ENCODE measurements around the gene ADD3. TPM values are rescaled to one million over a fixed set of nuclear protein-coding genes. Genes with fewer than 3 reads are reported as not detected.

The ADD3 gene
- total and polyA plus RNA-seq, 10 of the 15 experiments (the other 5 are each of a cell fraction or from before 2014, with no cell fraction given), result 27.3 to 129 (median 67.8) TPM

- H4K20me1 ChIP-seq (ENCODE audit: control insufficient read depth, insufficient read depth), result no peaks in the 10 kb centered on the region
- CTCF ChIA-PET, result interaction anchor here (0.8 to 0.9 kb wide), 2 partner anchors 16 to 79 kb away, joined by 3 read pairs; no protein-coding TSS in a partner anchor
- TF ChIP-seq CBX3 (IDR thresholded peaks at IDR 0.05; ENCODE audit: borderline replicate concordance, low read depth) (no peak), EED (IDR thresholded peaks at IDR 0.05; ENCODE audit: low read depth) (no peak), TCF12 (IDR thresholded peaks at IDR 0.05; ENCODE audit: low read depth, low read length) (0 out of 2 replicates have a peak, but pooled peaks have one; percentile 7), TCF3 (IDR thresholded peaks at IDR 0.05; ENCODE audit: borderline replicate concordance, insufficient read depth, low read depth, low read length) (peak; percentile 48; the same call in 1 of the 2 replicates), PBX3 (IDR thresholded peaks at IDR 0.05; ENCODE audit: insufficient replicate concordance, low read depth, low read length) (peak; percentile 34)
- in situ Hi-C loops (cut with MboI), result no loop called here
- ATAC-seq, result peak; percentile 31; the same call in 1 of the 3 replicates
- H3K4me3 ChIP-seq, result no peak overlapping the region
- RAD21 ChIA-PET (ENCODE audit: unreplicated experiment), result no interaction called here
- no peaks in the 10 kb centered on the region for H3K36me3 ChIP-seq (ENCODE audit: control insufficient read depth in 2 of 2, insufficient read depth in 2 of 2, low read length in 1 of 2)
- FAIRE-seq, result peak; percentile 44
- peaks cover 24% of the 10 kb centered on the region for H3K4me1 ChIP-seq (ENCODE audit: control insufficient read depth, insufficient read depth, low read length)
- no peak overlapping the region; the same call in 1 of the 2 replicates for H3K27ac ChIP-seq (ENCODE audit: control insufficient read depth, insufficient read depth)
- peak overlapping the region; percentile 28; the same call in 1 of the 2 replicates for H3K4me2 ChIP-seq (ENCODE audit: control insufficient read depth, insufficient read depth)
- H3K9ac ChIP-seq (ENCODE audit: control insufficient read depth, insufficient read depth, low read length), result no peak overlapping the region
- no peak for DNase-seq (ENCODE audit: low read depth, low spot score)
- POLR2A ChIA-PET, result interaction anchor here (0.6 to 1.5 kb wide), 3 partner anchors 10 to 25 kb away, joined by 3 to 5 read pairs (median 5); no protein-coding TSS in a partner anchor
- SMC1A ChIA-PET (ENCODE audit: uncharacterized antibody, unreplicated experiment), result interaction anchor here (1.0 to 3.8 kb wide), 6 partner anchors 9 to 84 kb away, joined by 3 to 31 read pairs (median 4); no protein-coding TSS in a partner anchor
- H2AFZ ChIP-seq (ENCODE audit: control insufficient read depth, low read depth, low read length), result peak overlapping the region; percentile 31
- peaks cover 9% of the 10 kb centered on the region for H3K79me2 ChIP-seq (ENCODE audit: control insufficient read depth, insufficient read depth, low read length)
- no peaks in the 10 kb centered on the region for H3K9me3 ChIP-seq (replicated peaks; ENCODE audit: control insufficient read depth, insufficient read depth, low read length)
- H3K27me3 ChIP-seq (replicated peaks in 1 of 2; ENCODE audit: control insufficient read depth in 2 of 2, insufficient read depth in 2 of 2, low read length in 1 of 2), result no peaks in the 10 kb centered on the region
- intact Hi-C loops (cut with micrococcal nuclease; ENCODE audit: unreplicated experiment), result no loop called here
- BruUV-seq (replicated peaks), result no TSS peak
- WGBS (ENCODE audit: insufficient coverage, insufficient replicate concordance, low lambda C conversion rate, missing lambda C conversion rate), result 1% methylated on average over 4 of the region's 4 CpGs
Measured at GRCh38 chr10:110059925-110060324, 52.1 kb downstream of the ADD3 start.

GRCh38 chr10:110061687-110062086 is 53.9 kb downstream of the ADD3 start:
- no peaks in the 10 kb centered on the region for H3K36me3 ChIP-seq (ENCODE audit: control insufficient read depth in 2 of 2, insufficient read depth in 2 of 2, low read length in 1 of 2)
- H3K4me1 ChIP-seq (ENCODE audit: control insufficient read depth, insufficient read depth, low read length), result peaks cover 32% of the 10 kb centered on the region
- H2AFZ ChIP-seq (ENCODE audit: control insufficient read depth, low read depth, low read length), result no peak overlapping the region
- 83% methylated on average over 3 of the region's 3 CpGs for WGBS (ENCODE audit: insufficient coverage, insufficient replicate concordance, low lambda C conversion rate, missing lambda C conversion rate)
- intact Hi-C loops (cut with micrococcal nuclease; ENCODE audit: unreplicated experiment), result no loop called here
- H3K27me3 ChIP-seq (replicated peaks in 1 of 2; ENCODE audit: control insufficient read depth in 2 of 2, insufficient read depth in 2 of 2, low read length in 1 of 2), result no peaks in the 10 kb centered on the region
- H3K4me3 ChIP-seq, result no peak overlapping the region
- no peaks in the 10 kb centered on the region for H4K20me1 ChIP-seq (ENCODE audit: control insufficient read depth, insufficient read depth)
- no peak for FAIRE-seq
- H3K27ac ChIP-seq (ENCODE audit: control insufficient read depth, insufficient read depth), result no peak overlapping the region
- ChIA-PET RAD21 (ENCODE audit: unreplicated experiment) (no interaction called here), SMC1A (ENCODE audit: uncharacterized antibody, unreplicated experiment) (interaction anchor here (0.8 to 1.0 kb wide), 2 partner anchors 9 to 15 kb away, joined by 3 read pairs; no protein-coding TSS in a partner anchor), CTCF (interaction anchor here (1.9 kb wide), 1 partner anchor 84 kb away, joined by 5 read pairs; no protein-coding TSS in a partner anchor), POLR2A (interaction anchor here (0.5 kb wide), 1 partner anchor 149 kb away, joined by 4 read pairs; no protein-coding TSS in a partner anchor)
- no peak overlapping the region for H3K9ac ChIP-seq (ENCODE audit: control insufficient read depth, insufficient read depth, low read length)
- H3K4me2 ChIP-seq (ENCODE audit: control insufficient read depth, insufficient read depth), result no peak overlapping the region
- in situ Hi-C loops (cut with MboI), result no loop called here
- DNase-seq (ENCODE audit: low read depth, low spot score), result no peak
- H3K79me2 ChIP-seq (ENCODE audit: control insufficient read depth, insufficient read depth, low read length), result peaks cover 14% of the 10 kb centered on the region
- BruUV-seq (replicated peaks), result no TSS peak
- H3K9me3 ChIP-seq (replicated peaks; ENCODE audit: control insufficient read depth, insufficient read depth, low read length), result no peaks in the 10 kb centered on the region
- no peak for ATAC-seq
- TF ChIP-seq USF1 (IDR thresholded peaks at IDR 0.05; ENCODE audit: borderline replicate concordance, extremely low read length, insufficient read depth, low read depth, low read length), result no peak
- no peak for TF ChIP-seq DPF2 (IDR thresholded peaks at IDR 0.05)
- no peak for TF ChIP-seq E2F8 (IDR thresholded peaks at IDR 0.05; ENCODE audit: low read depth, partially characterized antibody)
- TF ChIP-seq RCOR1 (conservative IDR thresholded peaks at IDR 0.05; ENCODE audit: low read depth, low read length), result no peak
- TF ChIP-seq ZNF207 (IDR thresholded peaks at IDR 0.05; ENCODE audit: borderline replicate concordance), result no peak
- TF ChIP-seq ZNF384 (IDR thresholded peaks at IDR 0.05; ENCODE audit: borderline replicate concordance, low read depth, low read length), result no peak
- no peak for TF ChIP-seq TAF1 (IDR thresholded peaks at IDR 0.05; ENCODE audit: borderline replicate concordance, low read depth, low read length)

All from GM12878 (cell line).